GM12801 (cell line): ENCODE results near the gene TGFB2.

ENCODE experiments used
- TF ChIP-seq, protein P1 (sequence below): IDR thresholded peaks from one replicate; pipeline ENCODE4 v1.5.1; 2011; ENCODE audit warnings: control low read depth; ENCODE audit not compliant: insufficient read length; ENCODE audit errors: extremely low read depth

The TGFB2 gene

DNA sequence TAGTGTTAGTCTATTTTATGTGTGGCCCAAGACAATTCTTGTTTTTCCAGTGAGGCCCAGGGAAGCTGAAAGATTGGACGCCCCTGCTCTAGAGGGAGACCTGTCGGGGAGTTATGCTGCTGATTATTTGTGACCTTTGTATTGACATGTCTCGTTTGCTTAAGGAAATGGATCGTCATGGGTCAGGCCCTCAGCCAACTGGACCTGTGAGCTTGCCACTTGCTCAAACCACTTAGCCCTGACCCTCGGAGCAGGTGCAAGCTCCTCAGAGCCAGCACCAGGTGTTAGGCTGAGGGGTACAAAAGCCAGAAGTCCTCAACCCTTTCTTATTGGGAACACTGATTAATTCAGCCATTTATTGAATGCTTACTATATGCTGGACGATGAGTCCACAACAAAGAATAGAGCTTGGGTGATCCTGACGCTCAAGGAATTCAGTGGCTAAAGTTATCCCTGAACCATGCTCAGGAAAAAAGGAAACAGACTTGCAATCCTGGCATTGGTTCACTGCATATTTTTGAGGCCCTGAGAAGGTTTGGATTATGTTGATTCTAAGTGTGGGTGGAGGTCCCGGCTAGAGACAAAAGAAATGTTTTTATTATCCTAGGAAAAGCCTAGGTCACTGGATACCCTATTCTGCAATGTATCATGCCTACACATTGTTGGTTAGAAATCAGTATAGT lies 19.0 kb downstream of the TGFB2 start:
- TF ChIP-seq, protein P1, sequence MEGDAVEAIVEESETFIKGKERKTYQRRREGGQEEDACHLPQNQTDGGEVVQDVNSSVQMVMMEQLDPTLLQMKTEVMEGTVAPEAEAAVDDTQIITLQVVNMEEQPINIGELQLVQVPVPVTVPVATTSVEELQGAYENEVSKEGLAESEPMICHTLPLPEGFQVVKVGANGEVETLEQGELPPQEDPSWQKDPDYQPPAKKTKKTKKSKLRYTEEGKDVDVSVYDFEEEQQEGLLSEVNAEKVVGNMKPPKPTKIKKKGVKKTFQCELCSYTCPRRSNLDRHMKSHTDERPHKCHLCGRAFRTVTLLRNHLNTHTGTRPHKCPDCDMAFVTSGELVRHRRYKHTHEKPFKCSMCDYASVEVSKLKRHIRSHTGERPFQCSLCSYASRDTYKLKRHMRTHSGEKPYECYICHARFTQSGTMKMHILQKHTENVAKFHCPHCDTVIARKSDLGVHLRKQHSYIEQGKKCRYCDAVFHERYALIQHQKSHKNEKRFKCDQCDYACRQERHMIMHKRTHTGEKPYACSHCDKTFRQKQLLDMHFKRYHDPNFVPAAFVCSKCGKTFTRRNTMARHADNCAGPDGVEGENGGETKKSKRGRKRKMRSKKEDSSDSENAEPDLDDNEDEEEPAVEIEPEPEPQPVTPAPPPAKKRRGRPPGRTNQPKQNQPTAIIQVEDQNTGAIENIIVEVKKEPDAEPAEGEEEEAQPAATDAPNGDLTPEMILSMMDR: no peak

DNA sequence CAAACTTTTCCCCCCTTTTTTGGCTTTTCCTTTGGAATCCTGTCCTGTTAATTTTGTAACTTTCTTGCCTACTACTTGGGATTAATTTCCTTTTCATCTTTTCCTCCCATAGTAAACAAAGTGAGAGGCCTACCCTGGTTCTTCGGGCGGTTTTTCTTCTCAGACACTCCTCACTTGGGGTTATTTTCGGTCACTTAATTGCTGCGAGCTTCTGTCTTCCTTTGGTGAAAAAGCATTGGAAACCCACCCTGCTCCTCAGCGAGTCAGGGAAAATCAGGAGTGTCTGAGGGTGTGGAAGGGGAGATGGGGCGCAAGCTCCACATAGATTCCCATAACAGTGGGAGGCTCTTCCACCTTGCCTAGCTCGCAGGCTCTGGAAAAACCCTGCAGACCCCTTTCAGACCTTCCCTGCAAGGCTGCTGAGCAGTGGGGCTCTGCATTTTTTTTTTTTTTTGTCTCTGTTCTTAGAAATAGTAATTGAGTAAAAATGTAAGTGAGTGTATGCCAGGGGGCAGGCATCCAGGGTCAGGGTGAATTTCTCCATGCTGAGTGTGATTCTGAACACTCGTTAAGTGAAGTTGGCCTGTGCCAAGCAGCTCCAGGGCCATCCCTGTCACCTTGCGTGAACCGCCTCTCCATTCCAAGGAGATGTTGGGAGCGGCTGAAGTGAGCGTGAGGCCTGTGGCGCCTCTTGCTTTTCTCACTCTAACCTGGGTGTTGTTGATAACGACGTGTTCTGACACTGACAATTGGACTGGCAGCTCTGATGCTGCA lies 20.3 kb downstream of the TGFB2 start:
- TF ChIP-seq, protein P1: no peak

DNA sequence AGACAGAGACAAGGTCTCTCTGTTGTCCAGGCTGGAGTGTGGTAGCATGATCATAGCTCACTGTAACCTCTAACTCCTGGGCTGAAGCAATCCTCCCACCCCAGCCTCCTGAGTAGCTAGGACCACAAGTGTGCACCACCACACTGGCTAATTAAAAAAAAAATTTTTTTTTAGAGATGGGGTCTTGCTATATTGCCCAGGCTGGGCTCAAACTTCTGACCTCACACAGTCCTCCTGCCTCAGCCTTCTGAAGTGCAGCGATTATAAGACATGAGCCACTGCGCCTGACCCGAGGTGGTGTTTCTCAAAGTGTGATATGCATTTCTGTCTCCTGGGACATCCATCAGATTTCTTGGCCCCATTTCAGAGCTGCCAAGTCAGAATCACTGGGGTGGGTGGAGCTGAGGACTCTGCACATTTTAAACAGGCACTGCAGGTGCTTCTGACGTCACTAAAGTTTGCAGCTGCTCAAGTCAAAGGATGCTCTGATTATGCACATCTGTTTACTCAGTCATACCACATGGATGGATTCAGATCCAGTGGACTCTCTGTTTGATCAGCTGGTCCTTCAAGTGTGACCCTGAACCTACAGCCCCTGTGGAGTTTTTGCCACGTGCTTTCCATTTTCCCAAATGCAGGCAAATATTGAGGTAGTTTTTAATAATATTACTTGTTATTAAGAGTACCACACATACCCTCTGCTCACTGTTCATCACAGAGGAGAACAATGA lies 21.4 kb downstream of the TGFB2 start:
- TF ChIP-seq, protein P1: no peak

DNA sequence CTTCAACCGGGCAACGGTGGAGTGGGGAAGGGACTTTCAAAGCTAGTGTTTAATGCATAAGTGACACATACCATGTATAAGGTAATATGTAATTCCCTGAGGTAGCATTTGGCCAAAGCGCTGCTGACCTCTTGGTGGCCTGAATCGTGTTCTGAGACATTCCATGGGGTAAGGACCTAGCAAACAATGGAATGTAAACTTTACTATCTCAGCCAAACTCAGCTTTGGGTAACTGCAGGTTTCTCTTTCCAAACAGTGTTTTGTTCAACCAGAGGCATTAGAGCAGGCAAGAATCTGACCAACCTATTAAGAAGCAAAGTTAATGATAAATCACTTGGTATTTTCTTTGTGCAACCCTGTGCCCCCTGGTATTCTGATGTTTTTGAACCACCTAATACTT lies 22.0 kb downstream of the TGFB2 start:
- TF ChIP-seq, protein P1: no peak

DNA sequence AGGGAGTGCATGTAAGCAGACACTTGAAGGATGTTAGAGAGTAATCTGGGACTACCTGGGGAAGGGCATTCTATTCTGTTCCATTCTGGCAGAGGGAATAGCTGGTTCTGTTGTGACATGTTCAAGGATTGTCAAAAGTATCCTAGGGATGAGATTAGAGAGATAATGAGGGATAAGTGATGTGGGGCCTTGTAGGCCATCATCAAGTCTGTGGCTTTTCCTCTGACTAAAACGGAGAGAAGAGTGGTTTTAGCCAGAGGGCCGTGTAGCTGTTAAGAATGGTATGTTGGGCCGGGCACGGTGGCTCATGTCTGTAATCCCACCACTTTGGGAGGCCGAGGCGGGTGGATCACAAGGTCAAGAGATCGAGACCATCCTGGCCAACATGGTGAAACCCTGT lies 23.6 kb downstream of the TGFB2 start:
- TF ChIP-seq, protein P1: no peak

DNA sequence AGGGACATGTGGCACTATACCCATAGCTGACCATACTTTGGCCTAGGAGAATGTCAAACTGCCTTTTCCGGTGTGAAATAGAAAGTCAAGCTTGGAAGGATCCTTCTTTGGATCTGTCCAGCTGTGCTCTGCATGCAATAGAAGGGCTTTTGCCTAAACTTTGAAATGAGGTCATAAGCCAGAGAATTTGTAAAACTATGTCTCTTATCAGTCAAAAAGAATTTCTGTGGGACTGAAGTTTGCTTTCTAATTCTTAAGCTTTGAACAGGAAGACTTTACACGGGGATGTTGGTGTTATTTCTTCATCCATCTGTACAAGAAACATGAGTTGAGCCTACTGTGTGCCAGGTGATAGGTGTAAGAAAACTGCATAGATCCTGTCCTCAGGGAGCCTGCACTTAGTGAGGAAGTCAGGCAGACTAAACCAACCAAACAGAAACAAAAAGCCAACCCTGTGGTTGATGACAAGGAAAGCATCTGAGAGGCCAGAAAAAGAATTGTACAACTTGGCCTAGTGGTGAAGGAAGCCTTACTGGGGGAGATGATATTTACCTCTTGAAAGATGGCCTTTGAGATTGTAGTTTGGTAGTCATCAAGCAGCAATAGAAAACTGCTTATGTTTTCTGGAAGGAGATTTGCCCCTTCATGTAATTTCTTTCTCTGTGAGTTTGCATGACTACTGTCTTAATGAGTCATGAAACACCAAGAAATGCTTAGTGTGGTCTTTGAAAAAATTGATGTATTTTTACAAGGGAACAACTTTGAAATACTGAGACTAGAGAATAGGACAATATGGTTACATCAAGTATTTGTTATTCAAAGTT lies 24.8 kb downstream of the TGFB2 start:
- TF ChIP-seq, protein P1: no peak
